Adrenal gland (tissue), 12 donors: ENCODE measurements around the gene GRPEL2. TPM values are rescaled to one million over a fixed set of nuclear protein-coding genes. Genes with fewer than 3 reads are reported as not detected.

Source experiments
- DNase-seq, 7 donors: peaks; one replicate each; pipeline ENCODE4 v3.0.0-alpha.2; 2019 to 2020
- H3K27ac ChIP-seq, 5 donors: fragments of 200-600 bp; sonication (generic) in 4 of 5; 1 replicate in 3 of 5; 2 replicates in 2 of 5; pipeline versions ENCODE4 v1.5.1 to v1.8.0; 2016 to 2020; ENCODE audit warnings: mild to moderate bottlenecking in 1 of 5
- H3K27me3 ChIP-seq: fragments of 200-600 bp; 2 replicates; pipeline ENCODE4 v1.8.0; 2021
- H3K36me3 ChIP-seq, 2 donors: fragments of 200-600 bp; replicated peaks in 1 of 2; 1 replicate in 1 of 2; 2 replicates in 1 of 2; pipeline versions ENCODE4 v1.5.1 to v1.8.0; 2018 to 2022
- H3K4me1 ChIP-seq, 2 donors: fragments of 200-600 bp; replicated peaks in 1 of 2; 1 replicate in 1 of 2; 2 replicates in 1 of 2; pipeline versions ENCODE4 v1.5.1 to v1.8.0; 2018 to 2021
- H3K4me3 ChIP-seq, 4 donors: fragments of 200-600 bp; sonication (generic) in 3 of 4; one replicate each; pipeline ENCODE4 v1.5.1; 2016 to 2018
- H3K9me3 ChIP-seq, 3 donors: fragments of 200-600 bp; sonication (generic) in 1 of 3; replicated peaks in 1 of 3; 1 replicate in 2 of 3; 2 replicates in 1 of 3; pipeline versions ENCODE4 v1.5.1 to v1.8.0; 2016 to 2021
- POLR2A ChIP-seq, 2 donors: fragments of 450-650 bp; IDR thresholded peaks; one replicate each; pipeline ENCODE4 v1.6.1; 2017; ENCODE audit warnings: antibody characterized with exemption in 2 of 2, mild to moderate bottlenecking in 2 of 2, moderate library complexity in 1 of 2
- WGBS, 4 donors: extraction: QIAGEN DNeasy Blood & Tissue Kit in 2 of 4; methylation state at CpG; one replicate each; pipeline versions ENCODE4 v1.1.5 to v1.1.7; 2013 to 2017; 5-methylcytosine and 5-hydroxymethylcytosine counted together
- intact Hi-C, 2 donors: fragments of 100-400 bp; cut with DNase I; formaldehyde crosslinking; loops; one replicate each; pipeline versions ENCODE4 v1.14.1 to v1.15.0; 2022 to 2023
- polyA plus RNA-seq, 3 donors: library from polyadenylated mRNA; stranded (reverse); fragments of 200-250 nt in 2 of 3; fragments of 350-450 nt in 1 of 3; fragmentation: Illumina TruSeq in 1 of 3; extraction: RNeasy Lipid Tissue Mini Kit (QIAGEN cat#74804) in 1 of 3; gene quantifications; one replicate each; pipeline ENCODE4 v1.2.3, GENCODE V29; 2013 to 2014
- total RNA-seq, 9 donors: library from RNA; depleted of rRNA in 4 of 9; stranded (reverse); fragments of >200 nt in 4 of 9; fragments of 120-200 nt in 1 of 9; fragmentation: NEBNext Ultra II Directional in 1 of 9; extraction: Animal tissue kit (Norgen Biotek cat#: 25700) in 1 of 9; gene quantifications; one replicate each; pipeline versions ENCODE4 v1.1.0 to v1.2.4, GENCODE V29; 2013 to 2023
- TF ChIP-seq, protein P1 (sequence below), 6 experiments: fragments of 450-650 bp in 4 of 6; fragments of 200-600 bp in 2 of 6; sonication (generic) in 1 of 6; IDR thresholded peaks; 1 replicate in 5 of 6; 2 replicates in 1 of 6; pipeline versions ENCODE4 v1.5.1 to v1.8.0; 2016 to 2021; ENCODE audit warnings: antibody characterized with exemption in 6 of 6, mild to moderate bottlenecking in 2 of 6, moderate library complexity in 1 of 6
- donor health status: healthy with polysubstance abuse.
- donor health status: Bipolar disorder and iron deficiency.
- donor health status: DM: yes; HTN: yes; CAD: no.
- donor health status: DM: no; HTN: no; CAD: no.
- donor health status: DM: no; HTN: no; CAD: no.
- donor health status: DM: yes; HTN: yes; CAD: no.

GRPEL2 gene
- total and polyA plus RNA-seq, 12 donors, result 3.9 to 17.4 (median 12.0) TPM

DNA sequence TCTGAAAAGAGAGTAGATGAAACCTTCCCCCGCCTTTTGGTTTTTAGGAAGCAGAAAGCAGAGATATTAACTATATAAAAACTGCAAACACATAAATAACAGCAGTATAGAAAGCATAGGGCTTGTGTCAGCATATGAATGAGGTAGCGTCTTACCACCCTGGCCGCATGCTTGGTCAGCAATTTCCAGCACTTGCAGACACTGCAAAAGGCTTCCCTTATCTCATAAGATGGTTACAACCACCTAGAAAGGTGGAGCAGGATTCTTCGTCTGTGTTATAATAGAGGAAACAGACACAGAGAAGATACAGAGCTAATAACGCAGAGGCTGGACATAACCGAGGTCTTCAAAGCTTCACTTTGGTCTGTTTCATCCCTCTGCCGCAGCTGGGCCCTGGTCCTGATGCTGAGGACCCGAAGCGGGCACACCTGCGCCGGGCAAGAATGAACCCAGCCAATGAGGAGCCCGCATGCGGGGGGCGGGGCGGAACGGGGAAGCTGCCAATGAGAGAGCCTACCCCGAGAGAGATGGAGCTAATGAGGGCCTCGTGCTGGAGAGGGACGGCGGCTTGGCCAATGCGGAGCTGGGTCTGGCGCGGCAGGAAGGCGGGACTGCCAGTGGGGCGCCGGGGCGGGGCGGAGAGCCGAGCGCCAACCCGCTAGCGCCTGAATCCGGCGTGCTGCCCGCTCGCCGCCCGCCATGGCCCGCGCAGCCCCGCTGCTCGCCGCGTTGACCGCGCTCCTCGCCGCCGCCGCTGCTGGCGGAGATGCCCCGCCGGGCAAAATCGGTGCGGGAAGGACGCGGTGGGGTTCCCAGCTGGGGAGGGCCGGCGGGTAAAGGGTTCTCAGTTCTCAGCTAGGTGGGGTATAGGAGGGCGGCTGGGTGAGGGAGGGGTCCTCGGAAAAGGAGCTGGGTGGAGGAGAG lies 12.3 kb downstream of the GRPEL2 start, which contains the start of gene PCYOX1L:
PCYOX1L (plus strand) TSS at position 677 of the 924 bp plus-strand sequence; CDS start at position 700, 23 bp downstream.
- intact Hi-C loops, result no loop called here
- Histone ChIP-seq H3K4me1 (peaks cover 7 to 10% of the 10 kb centered on the region in 2 donors), H3K36me3 (peaks cover 0 to 12% of the 10 kb centered on the region in 2 donors), H3K4me3 (peak within 1 kb of the TSS in 3 of 4 donors; percentile 29 to 94 (median 57)), H3K27ac (peak within 1 kb of the TSS in 3 of 5 donors; percentile 10 to 53 (median 48)), H3K9me3 (no peaks in the 10 kb centered on the region), H3K27me3 (no peaks in the 10 kb centered on the region)
- DNase-seq, result peak; percentile 93 to 97 (median 96)
- whole genome bisulfite sequencing, 4 donors, result 2 to 3% (median 2%) methylated on average over 13 to 60 of the region's 61 CpGs
- TF ChIP-seq, protein P1, sequence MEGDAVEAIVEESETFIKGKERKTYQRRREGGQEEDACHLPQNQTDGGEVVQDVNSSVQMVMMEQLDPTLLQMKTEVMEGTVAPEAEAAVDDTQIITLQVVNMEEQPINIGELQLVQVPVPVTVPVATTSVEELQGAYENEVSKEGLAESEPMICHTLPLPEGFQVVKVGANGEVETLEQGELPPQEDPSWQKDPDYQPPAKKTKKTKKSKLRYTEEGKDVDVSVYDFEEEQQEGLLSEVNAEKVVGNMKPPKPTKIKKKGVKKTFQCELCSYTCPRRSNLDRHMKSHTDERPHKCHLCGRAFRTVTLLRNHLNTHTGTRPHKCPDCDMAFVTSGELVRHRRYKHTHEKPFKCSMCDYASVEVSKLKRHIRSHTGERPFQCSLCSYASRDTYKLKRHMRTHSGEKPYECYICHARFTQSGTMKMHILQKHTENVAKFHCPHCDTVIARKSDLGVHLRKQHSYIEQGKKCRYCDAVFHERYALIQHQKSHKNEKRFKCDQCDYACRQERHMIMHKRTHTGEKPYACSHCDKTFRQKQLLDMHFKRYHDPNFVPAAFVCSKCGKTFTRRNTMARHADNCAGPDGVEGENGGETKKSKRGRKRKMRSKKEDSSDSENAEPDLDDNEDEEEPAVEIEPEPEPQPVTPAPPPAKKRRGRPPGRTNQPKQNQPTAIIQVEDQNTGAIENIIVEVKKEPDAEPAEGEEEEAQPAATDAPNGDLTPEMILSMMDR (IDR thresholded peaks at IDR 0.05), result no peak
- TF ChIP-seq POLR2A (IDR thresholded peaks at IDR 0.05), result peak; percentile 28 to 43

DNA sequence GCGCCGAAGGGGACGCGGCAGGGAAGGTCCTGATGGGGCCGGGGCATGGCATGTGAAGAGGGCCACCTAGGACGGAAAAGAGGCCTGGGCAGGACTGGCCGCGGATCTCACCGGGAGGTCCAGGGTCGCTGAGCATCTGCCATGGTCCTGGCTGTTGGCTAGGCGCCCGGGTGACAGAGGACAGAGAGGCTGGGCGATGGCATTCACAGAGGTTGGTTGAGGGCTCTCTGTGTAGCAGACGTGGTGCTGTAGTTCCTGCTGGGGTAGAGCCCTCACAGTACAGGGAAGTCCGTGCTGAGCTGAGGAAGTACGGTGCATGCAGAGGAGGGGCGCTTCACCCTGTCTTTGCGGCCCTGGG lies 13.0 kb downstream of the GRPEL2 start:
- TF ChIP-seq, protein P1 (IDR thresholded peaks at IDR 0.05), result no peak
- TF ChIP-seq POLR2A (IDR thresholded peaks at IDR 0.05), result no peak
- H3K27me3 ChIP-seq, result no peaks in the 10 kb centered on the region

DNA sequence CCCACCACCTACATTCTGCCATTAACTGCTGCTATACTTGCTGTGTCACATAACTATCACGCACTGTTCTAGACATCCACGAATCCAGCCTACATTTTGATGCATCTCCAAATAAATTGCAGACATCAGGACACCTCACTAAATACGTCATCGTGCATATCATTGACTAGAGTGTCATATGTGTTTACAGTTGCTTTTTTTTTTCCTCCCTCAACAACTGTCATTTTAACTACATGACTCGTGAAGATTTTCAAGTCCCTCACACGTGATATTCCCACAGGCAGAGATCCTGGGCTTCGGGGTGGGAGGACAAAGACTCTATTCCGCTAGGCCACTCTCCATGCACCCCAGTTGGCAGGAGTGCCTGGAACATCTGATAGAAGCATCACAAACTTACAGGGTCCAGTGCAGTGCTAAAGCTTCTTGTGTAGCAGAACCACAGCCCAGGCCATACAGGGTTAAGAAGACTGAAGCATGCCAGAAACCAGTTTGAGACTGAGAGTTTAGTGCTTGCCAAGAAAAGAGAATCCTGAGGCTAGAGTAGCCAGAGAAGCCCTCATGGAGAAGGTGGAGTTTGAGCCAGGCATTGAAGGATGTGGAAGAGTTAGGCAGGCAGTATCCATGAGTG lies 13.7 kb downstream of the GRPEL2 start:
- H3K36me3 ChIP-seq, result no peaks in the 10 kb centered on the region
- peaks cover 7 to 10% of the 10 kb centered on the region in 2 donors for H3K4me1 ChIP-seq
- no peak for TF ChIP-seq POLR2A (IDR thresholded peaks at IDR 0.05)
- TF ChIP-seq, protein P1 (IDR thresholded peaks at IDR 0.05), result no peak
- no peaks in the 10 kb centered on the region for H3K9me3 ChIP-seq
- H3K27ac ChIP-seq, result no peak overlapping the region
- 88% methylated on average over 8 of the region's 8 CpGs for WGBS, 4 donors
- H3K4me3 ChIP-seq, result no peak overlapping the region
- no peaks in the 10 kb centered on the region for H3K27me3 ChIP-seq
- DNase-seq, result no peak
- intact Hi-C loops, result no loop called here

More for the DNA sequence above, 13.0 kb downstream of the GRPEL2 start:
- Histone ChIP-seq H3K36me3 (peaks cover 0 to 7% of the 10 kb centered on the region in 2 donors), H3K9me3 (no peaks in the 10 kb centered on the region), H3K4me3 (peak overlapping the region in 3 of 4 donors; percentile 29 to 94 (median 57)), H3K27ac (peak overlapping the region in 3 of 5 donors; percentile 10 to 53 (median 48)), H3K4me1 (peaks cover 7 to 10% of the 10 kb centered on the region in 2 donors)
- intact Hi-C loops, result no loop called here
- 0 to 4% (median 1%) methylated on average over 5 to 18 of the region's 18 CpGs for WGBS, 4 donors
- peak; percentile 49 to 79 (median 56) for DNase-seq

DNA sequence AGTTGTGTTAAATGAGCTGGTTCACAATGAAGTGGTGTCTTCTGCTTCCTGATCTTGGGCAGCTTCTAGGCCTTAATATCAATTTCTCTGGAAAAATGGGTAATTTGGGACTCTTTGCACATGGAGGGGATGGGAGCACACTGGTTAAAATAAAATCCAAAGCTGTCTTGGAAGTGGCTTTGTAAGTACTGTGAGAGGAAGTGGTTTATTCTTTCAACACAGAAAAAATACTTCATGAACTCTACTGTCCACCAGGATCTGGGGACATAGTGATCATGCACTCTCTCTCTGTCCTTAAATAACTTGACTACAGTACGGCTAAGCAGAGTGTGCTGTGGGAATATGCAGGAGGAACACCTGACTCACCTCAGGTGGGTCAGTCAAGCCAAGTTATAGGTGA lies 15.0 kb downstream of the GRPEL2 start:
- 76 to 88% (median 77%) methylated on average over 1 of the region's 1 CpG for WGBS, 4 donors
- no peaks in the 10 kb centered on the region for H3K27me3 ChIP-seq
- DNase-seq, result no peak
- H3K4me1 ChIP-seq, result peaks cover 7 to 10% of the 10 kb centered on the region in 2 donors
- H3K9me3 ChIP-seq, result no peaks in the 10 kb centered on the region
- TF ChIP-seq, protein P1 (IDR thresholded peaks at IDR 0.05), result no peak
- no peak for TF ChIP-seq POLR2A (IDR thresholded peaks at IDR 0.05)
- H3K27ac ChIP-seq, result no peak overlapping the region
- no peak overlapping the region for H3K4me3 ChIP-seq
- intact Hi-C loops, result no loop called here
- no peaks in the 10 kb centered on the region for H3K36me3 ChIP-seq
